Measurements from ENCODE around the gene MTMR10. TPM values are rescaled to one million over a fixed set of nuclear protein-coding genes. Genes with fewer than 3 reads are reported as not detected.

MTMR10 gene
- total RNA-seq, 2 donors from 2014 or later, result 12.4 to 16.2 TPM

DNA sequence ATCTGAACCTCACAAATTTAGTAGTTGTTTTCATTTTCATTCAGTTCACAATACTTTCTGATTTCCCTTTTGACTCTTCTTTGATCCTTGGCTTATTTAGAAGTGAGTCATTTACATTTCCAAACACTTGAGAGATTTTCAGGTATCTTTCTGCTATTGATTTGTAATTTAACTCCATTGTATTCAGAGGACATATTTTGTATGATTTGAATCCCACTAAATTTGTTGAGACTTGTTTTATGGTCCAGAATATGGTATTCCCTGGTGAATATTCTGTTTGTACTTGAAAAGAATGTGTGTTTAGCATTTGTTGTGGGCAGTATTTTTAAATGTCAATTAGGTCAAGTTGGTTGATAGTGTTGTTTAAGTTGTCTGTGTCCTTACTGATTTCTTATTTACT, 58.1 kb downstream of the MTMR10 start:
- H3K27ac ChIP-seq (ENCODE audit: low read depth, low read length), result no peak overlapping the region
- H3K4me3 ChIP-seq (ENCODE audit: low read length), result no peak overlapping the region
- no peak overlapping the region for H3K4me3 Mint-ChIP-seq
- no peaks in the 10 kb centered on the region for H3K4me1 ChIP-seq (ENCODE audit: control insufficient read depth, insufficient read depth, low read length)
- no peaks in the 10 kb centered on the region for H3K27me3 ChIP-seq (ENCODE audit: control insufficient read depth, insufficient read depth, low read length, poor library complexity, severe bottlenecking)
- H3K9me3 ChIP-seq (ENCODE audit: control insufficient read depth, low read length), result no peaks in the 10 kb centered on the region
- H3K27ac Mint-ChIP-seq, result no peak overlapping the region
- no peaks in the 10 kb centered on the region for H3K4me1 Mint-ChIP-seq
- no peak overlapping the region for H3K9ac ChIP-seq (ENCODE audit: extremely low read depth, low read length, poor library complexity, severe bottlenecking)
- no peaks in the 10 kb centered on the region for H3K9me3 Mint-ChIP-seq
- H3K27me3 Mint-ChIP-seq (ENCODE audit: insufficient read depth), result no peaks in the 10 kb centered on the region
- TF ChIP-seq, protein P1, sequence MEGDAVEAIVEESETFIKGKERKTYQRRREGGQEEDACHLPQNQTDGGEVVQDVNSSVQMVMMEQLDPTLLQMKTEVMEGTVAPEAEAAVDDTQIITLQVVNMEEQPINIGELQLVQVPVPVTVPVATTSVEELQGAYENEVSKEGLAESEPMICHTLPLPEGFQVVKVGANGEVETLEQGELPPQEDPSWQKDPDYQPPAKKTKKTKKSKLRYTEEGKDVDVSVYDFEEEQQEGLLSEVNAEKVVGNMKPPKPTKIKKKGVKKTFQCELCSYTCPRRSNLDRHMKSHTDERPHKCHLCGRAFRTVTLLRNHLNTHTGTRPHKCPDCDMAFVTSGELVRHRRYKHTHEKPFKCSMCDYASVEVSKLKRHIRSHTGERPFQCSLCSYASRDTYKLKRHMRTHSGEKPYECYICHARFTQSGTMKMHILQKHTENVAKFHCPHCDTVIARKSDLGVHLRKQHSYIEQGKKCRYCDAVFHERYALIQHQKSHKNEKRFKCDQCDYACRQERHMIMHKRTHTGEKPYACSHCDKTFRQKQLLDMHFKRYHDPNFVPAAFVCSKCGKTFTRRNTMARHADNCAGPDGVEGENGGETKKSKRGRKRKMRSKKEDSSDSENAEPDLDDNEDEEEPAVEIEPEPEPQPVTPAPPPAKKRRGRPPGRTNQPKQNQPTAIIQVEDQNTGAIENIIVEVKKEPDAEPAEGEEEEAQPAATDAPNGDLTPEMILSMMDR (conservative IDR thresholded peaks at IDR 0.05), result no peak
- H3K36me3 Mint-ChIP-seq (ENCODE audit: low read depth), result peaks cover 55% of the 10 kb centered on the region
- DNase-seq, result no peak
- H3K36me3 ChIP-seq (ENCODE audit: control insufficient read depth, insufficient read depth, low read length), result peaks cover 60% of the 10 kb centered on the region

DNA sequence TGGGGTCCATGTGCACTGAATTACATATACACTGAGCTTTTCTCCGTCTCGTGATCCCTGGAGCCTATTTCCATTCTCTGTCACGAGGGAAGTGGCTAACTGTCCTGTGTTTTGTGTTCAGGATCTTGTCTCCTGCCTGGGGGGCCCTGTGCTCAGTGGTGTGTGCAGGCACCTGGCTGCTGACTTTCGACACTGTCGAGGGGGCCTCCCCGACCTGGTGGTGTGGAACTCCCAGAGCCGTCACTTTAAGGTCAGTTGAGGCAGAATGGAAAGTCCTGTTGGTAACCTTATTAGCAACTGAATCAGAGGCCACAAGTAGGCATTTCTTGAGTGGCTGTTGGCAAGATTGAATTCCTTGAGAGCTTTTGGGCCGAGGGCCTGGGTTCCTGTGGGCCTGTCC, 61.0 kb downstream of the MTMR10 start:
- TF ChIP-seq, protein P1 (conservative IDR thresholded peaks at IDR 0.05), result no peak
- no peak for DNase-seq
- 94 to 95% methylated on average over 8 of the region's 8 CpGs for WGBS, 2 experiments (ENCODE audit: insufficient coverage in 1 of 2, insufficient read length in 1 of 2)
- Histone ChIP-seq H3K4me3 (ENCODE audit: low read length) (no peak overlapping the region), H3K27me3 (ENCODE audit: control insufficient read depth, insufficient read depth, low read length, poor library complexity, severe bottlenecking) (no peaks in the 10 kb centered on the region), H3K36me3 (ENCODE audit: control insufficient read depth, insufficient read depth, low read length) (peaks cover 57% of the 10 kb centered on the region), H3K9ac (ENCODE audit: extremely low read depth, low read length, poor library complexity, severe bottlenecking) (no peak overlapping the region), H3K4me1 (ENCODE audit: control insufficient read depth, insufficient read depth, low read length) (no peaks in the 10 kb centered on the region), H3K27ac (ENCODE audit: low read depth, low read length) (no peak overlapping the region), H3K9me3 (ENCODE audit: control insufficient read depth, low read length) (no peaks in the 10 kb centered on the region)
- H3K4me3 Mint-ChIP-seq, result no peak overlapping the region
- H3K4me1 Mint-ChIP-seq, result no peaks in the 10 kb centered on the region
- H3K27me3 Mint-ChIP-seq (ENCODE audit: insufficient read depth), result no peaks in the 10 kb centered on the region
- H3K36me3 Mint-ChIP-seq (ENCODE audit: low read depth), result peaks cover 56% of the 10 kb centered on the region
- peak overlapping the region; percentile 13 for H3K27ac Mint-ChIP-seq
- no peaks in the 10 kb centered on the region for H3K9me3 Mint-ChIP-seq

DNA sequence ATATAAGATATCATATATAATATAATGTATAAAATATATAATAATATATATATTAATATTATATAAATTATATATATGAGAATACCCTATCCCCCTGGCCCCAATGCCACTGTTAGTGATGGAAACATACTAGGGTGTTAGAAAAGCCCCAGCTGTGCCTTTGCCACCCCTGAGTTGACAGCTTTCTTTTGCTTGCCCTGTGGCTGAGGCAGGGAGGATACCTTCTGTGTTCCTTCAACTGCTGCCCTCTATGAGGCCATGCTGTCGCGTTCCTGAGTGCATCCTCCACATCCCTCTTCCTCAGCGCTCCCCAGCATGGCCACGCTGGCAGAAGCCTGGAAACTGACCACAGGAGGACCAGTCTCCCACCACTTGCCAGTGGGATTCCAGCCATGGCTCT, 61.4 kb downstream of the MTMR10 start:
- Mint-ChIP-seq H3K9me3 (no peaks in the 10 kb centered on the region), H3K4me3 (no peak overlapping the region), H3K4me1 (no peaks in the 10 kb centered on the region), H3K27me3 (ENCODE audit: insufficient read depth) (no peaks in the 10 kb centered on the region), H3K27ac (no peak overlapping the region), H3K36me3 (ENCODE audit: low read depth) (peaks cover 60% of the 10 kb centered on the region)
- Histone ChIP-seq H3K9me3 (ENCODE audit: control insufficient read depth, low read length) (no peaks in the 10 kb centered on the region), H3K36me3 (ENCODE audit: control insufficient read depth, insufficient read depth, low read length) (peaks cover 56% of the 10 kb centered on the region), H3K4me1 (ENCODE audit: control insufficient read depth, insufficient read depth, low read length) (no peaks in the 10 kb centered on the region), H3K9ac (ENCODE audit: extremely low read depth, low read length, poor library complexity, severe bottlenecking) (no peak overlapping the region), H3K27me3 (ENCODE audit: control insufficient read depth, insufficient read depth, low read length, poor library complexity, severe bottlenecking) (no peaks in the 10 kb centered on the region), H3K27ac (ENCODE audit: low read depth, low read length) (no peak overlapping the region), H3K4me3 (ENCODE audit: low read length) (no peak overlapping the region)
- 93 to 98% methylated on average over 3 to 4 of the region's 4 CpGs for WGBS, 2 experiments (ENCODE audit: insufficient coverage in 1 of 2, insufficient read length in 1 of 2)
- TF ChIP-seq, protein P1 (conservative IDR thresholded peaks at IDR 0.05), result no peak
- DNase-seq, result no peak
